Uterus (tissue), 4 donors: ENCODE measurements around the gene BROX. TPM values are rescaled to one million over a fixed set of nuclear protein-coding genes. Genes with fewer than 3 reads are reported as not detected.
A peak's percentile ranks its signal among the peaks of the same experiment; 100 is the strongest.
"Not testable (repeated sequence)": the region's sequence is repeated elsewhere in the genome, so short reads cannot be mapped to it uniquely, and the experiment has no call there.

Source experiments
- DNase-seq, 2 donors: peaks; one replicate each; pipeline ENCODE4 v3.0.0-alpha.2; 2019 to 2020
- H3K27ac ChIP-seq, 2 donors: fragments of 200-600 bp; sonication (generic); 1 replicate in 1 of 2; 2 replicates in 1 of 2; pipeline ENCODE4 v1.5.1; 2016 to 2018
- H3K27me3 ChIP-seq, 2 donors: fragments of 200-600 bp; sonication (generic); one replicate each; pipeline ENCODE4 v1.5.1; 2018 to 2019; ENCODE audit warnings: control low read depth in 1 of 2
- H3K36me3 ChIP-seq, 2 donors: fragments of 200-600 bp; sonication (generic); one replicate each; pipeline ENCODE4 v1.5.1; 2019; ENCODE audit warnings: control low read depth in 1 of 2
- H3K4me1 ChIP-seq, 2 donors: fragments of 200-600 bp; sonication (generic); one replicate each; pipeline ENCODE4 v1.5.1; 2018 to 2019; ENCODE audit warnings: control low read depth in 1 of 2
- H3K4me3 ChIP-seq, 2 donors: fragments of 200-600 bp; sonication (generic); 1 replicate in 1 of 2; 2 replicates in 1 of 2; pipeline ENCODE4 v1.5.1; 2018 to 2019; ENCODE audit warnings: mild to moderate bottlenecking in 1 of 2
- H3K9me3 ChIP-seq, 2 donors: fragments of 200-600 bp; sonication (generic); one replicate each; pipeline ENCODE4 v1.5.1; 2019; ENCODE audit warnings: control low read depth in 1 of 2
- CTCF ChIP-seq, 4 experiments: fragments of 200-600 bp in 2 of 4; fragments of 450-650 bp in 2 of 4; sonication (generic) in 2 of 4; IDR thresholded peaks; one replicate each; pipeline ENCODE4 v1.5.1; 2016 to 2019; ENCODE audit warnings: antibody characterized with exemption in 4 of 4, mild to moderate bottlenecking in 2 of 4, moderate library complexity in 1 of 4
- POLR2A ChIP-seq, 2 donors: fragments of 450-650 bp; IDR thresholded peaks; one replicate each; pipeline ENCODE4 v1.6.1; 2016; ENCODE audit warnings: antibody characterized with exemption in 2 of 2, mild to moderate bottlenecking in 1 of 2, moderate library complexity in 1 of 2
- intact Hi-C: fragments of 100-400 bp; cut with DNase I; formaldehyde crosslinking; loops from one replicate; pipeline ENCODE4 v1.15.1; 2023; ENCODE audit warnings: low total_unique reads
- total RNA-seq, 4 donors: library from RNA; depleted of rRNA in 3 of 4; stranded (reverse); fragments of >200 nt in 3 of 4; gene quantifications; one replicate each; pipeline versions ENCODE4 v1.1.0 to v1.2.4, GENCODE V29; 2014 to 2023
- donor health status: DM: yes; HTN: yes; CAD: no.

BROX gene
- total RNA-seq, 4 donors from 2014 or later: 12.1 to 74.7 (median 32.2) TPM

GRCh38 chr1:222751255-222751654 is 38.9 kb downstream of the BROX start:
- Histone ChIP-seq H3K9me3 (no peaks in the 10 kb centered on the region), H3K36me3 (no peaks in the 10 kb centered on the region), H3K27me3 (no peaks in the 10 kb centered on the region), H3K4me3 (no peak overlapping the region), H3K4me1 (no peaks in the 10 kb centered on the region), H3K27ac (no peak overlapping the region)
- intact Hi-C loops: no loop called here
- TF ChIP-seq CTCF (IDR thresholded peaks at IDR 0.05) (no peak), POLR2A (IDR thresholded peaks at IDR 0.05) (no peak)
- no peak for DNase-seq

GRCh38 chr1:222754366-222755139 is 42.2 kb downstream of the BROX start:
- Histone ChIP-seq H3K27me3 (no peaks in the 10 kb centered on the region), H3K4me3 (no peak overlapping the region), H3K36me3 (no peaks in the 10 kb centered on the region), H3K27ac (peak overlapping the region; percentile 11 to 25), H3K4me1 (no peaks in the 10 kb centered on the region), H3K9me3 (no peaks in the 10 kb centered on the region)
- peak; percentile 63 to 76 for DNase-seq
- TF ChIP-seq POLR2A (IDR thresholded peaks at IDR 0.05) (no peak), CTCF (IDR thresholded peaks at IDR 0.05) (no peak)
- intact Hi-C loops: no loop called here

GRCh38 chr1:222757646-222758268 is 45.4 kb downstream of the BROX start:
- H3K27ac ChIP-seq: peak overlapping the region; percentile 66 to 77
- no peaks in the 10 kb centered on the region for H3K27me3 ChIP-seq
- H3K36me3 ChIP-seq: no peaks in the 10 kb centered on the region
- H3K4me1 ChIP-seq: no peaks in the 10 kb centered on the region
- no peaks in the 10 kb centered on the region for H3K9me3 ChIP-seq
- no peak overlapping the region for H3K4me3 ChIP-seq
- intact Hi-C loops: no loop called here
- no peak for TF ChIP-seq POLR2A (IDR thresholded peaks at IDR 0.05)
- no peak for TF ChIP-seq CTCF (IDR thresholded peaks at IDR 0.05)
- peak; percentile 69 to 71 for DNase-seq

- intact Hi-C loops: no loop called here
- H3K9me3 ChIP-seq: no peaks in the 10 kb centered on the region
- TF ChIP-seq CTCF (IDR thresholded peaks at IDR 0.05): no peak
- no peak for TF ChIP-seq POLR2A (IDR thresholded peaks at IDR 0.05)
Measured at GRCh38 chr1:222759451-222760035, 47.2 kb downstream of the BROX start.

GRCh38 chr1:222761083-222761482 is 48.7 kb downstream of the BROX start:
- DNase-seq: no peak
- Histone ChIP-seq H3K9me3 (no peaks in the 10 kb centered on the region), H3K4me3 (no peak overlapping the region), H3K36me3 (no peaks in the 10 kb centered on the region), H3K4me1 (no peaks in the 10 kb centered on the region), H3K27me3 (no peaks in the 10 kb centered on the region), H3K27ac (no peak overlapping the region)
- intact Hi-C loops: no loop called here
- TF ChIP-seq POLR2A (IDR thresholded peaks at IDR 0.05) (no peak), CTCF (IDR thresholded peaks at IDR 0.05) (no peak)

More at GRCh38 chr1:222759451-222760035, 47.2 kb downstream of the BROX start:
- DNase-seq: no peak
- Histone ChIP-seq H3K4me3 (no peak overlapping the region), H3K4me1 (no peaks in the 10 kb centered on the region), H3K27ac (no peak overlapping the region), H3K27me3 (no peaks in the 10 kb centered on the region), H3K36me3 (no peaks in the 10 kb centered on the region)

- H3K27ac ChIP-seq, DNase-seq, H3K27me3 ChIP-seq, H3K9me3 ChIP-seq, H3K4me3 ChIP-seq, intact Hi-C loops, H3K36me3 ChIP-seq, H3K4me1 ChIP-seq: not testable (repeated sequence)
Measured at GRCh38 chr1:222762178-222762577, 49.8 kb downstream of the BROX start.
